ENCODE data around the gene TCERG1L.

- TF ChIP-seq ZC3H4 (CRISPR knock-in tag; IDR thresholded peaks at IDR 0.05; ENCODE audit: borderline replicate concordance) = no peak
- no peak for TF ChIP-seq MAZ (CRISPR knock-in tag; conservative IDR thresholded peaks at IDR 0.05 in 1 of 2, IDR thresholded peaks at IDR 0.05 in 1 of 2)
- TF ChIP-seq TAF1 (IDR thresholded peaks at IDR 0.05; ENCODE audit: control insufficient read depth, extremely low read depth, insufficient read depth, low read length, severe bottlenecking) = no peak
- no peak for TF ChIP-seq CBX3 (IDR thresholded peaks at IDR 0.05; ENCODE audit: borderline replicate concordance in 1 of 2, low read length in 2 of 2)
- no peak for TF ChIP-seq MEF2D (tag; conservative IDR thresholded peaks at IDR 0.05; ENCODE audit: low read depth)
- no peak for TF ChIP-seq GATAD2A (IDR thresholded peaks at IDR 0.05)
Observed at GRCh38 chr10:131258256-131258655, 53.3 kb downstream of the TCERG1L start.
